ENCODE measurements around the gene IL17RA.

The IL17RA gene

GRCh38 chr22:17121233-17122195 is 36.7 kb downstream of the IL17RA start, which contains the start of gene TMEM121B (continued):
- 0 out of 2 replicates have a peak, but pooled peaks have one; percentile 30 for TF ChIP-seq PRDM4 (tag by site-specific recombination; IDR thresholded peaks at IDR 0.05)
- TF ChIP-seq KLF7 (tag by site-specific recombination; IDR thresholded peaks at IDR 0.05; ENCODE audit: borderline replicate concordance), result 0 out of 2 replicates have a peak, but pooled peaks have one; percentile 31
- peak; percentile 51; the same call in 1 of the 2 replicates for TF ChIP-seq ZNF394 (tag by site-specific recombination; IDR thresholded peaks at IDR 0.05; ENCODE audit: borderline replicate concordance)
- TF ChIP-seq ZEB2 (tag by site-specific recombination; IDR thresholded peaks at IDR 0.05), result peak; percentile 71
- TF ChIP-seq CTCF (tag by site-specific recombination; IDR thresholded peaks at IDR 0.05), result 0 out of 2 replicates have a peak, but pooled peaks have one; percentile 20

- Histone ChIP-seq H3K36me3 (ENCODE audit: control insufficient read depth in 2 of 2, insufficient read depth in 1 of 2, low read length in 2 of 2) (no peaks in the 10 kb centered on the region; a peak in 1 of 3 replicates), H3K27ac (ENCODE audit: extremely low read depth, low read depth, low read length) (no peak overlapping the region), H3K4me1 (ENCODE audit: control insufficient read depth, insufficient read depth, low read length) (no peaks in the 10 kb centered on the region), H3K9me3 (ENCODE audit: control insufficient read depth, insufficient read depth, low read depth, low read length) (no peaks in the 10 kb centered on the region), H3K4me3 (ENCODE audit: low read depth, low read length) (no peak overlapping the region)
- POLR2A ChIA-PET, result no interaction called here
- TF ChIP-seq GLIS1 (tag by site-specific recombination; IDR thresholded peaks at IDR 0.05), result peak; percentile 29; the same call in 1 of the 2 replicates
- TF ChIP-seq GLI4 (tag by site-specific recombination; IDR thresholded peaks at IDR 0.05), result no peak
- CTCF ChIA-PET, result interaction anchor here (1.0 kb wide), 1 partner anchor 41 kb away, joined by 4 read pairs; no protein-coding TSS in a partner anchor
These were observed 45.4 kb downstream of the IL17RA start for GRCh38 chr22:17130199-17130598.

- H3K4me1 ChIP-seq (ENCODE audit: control insufficient read depth, insufficient read depth, low read length), result no peaks in the 10 kb centered on the region
- no peaks in the 10 kb centered on the region for H3K9me3 ChIP-seq (ENCODE audit: control insufficient read depth, insufficient read depth, low read depth, low read length)
- H3K36me3 ChIP-seq (ENCODE audit: control insufficient read depth in 2 of 2, insufficient read depth in 1 of 2, low read length in 2 of 2), result peaks cover 0 to under 1% of the 10 kb centered on the region in 2 experiments; a peak in 2 of 3 replicates
- CTCF ChIA-PET, result interaction anchor here (0.7 to 1.3 kb wide), 4 partner anchors 14 to 40 kb away, joined by 3 to 7 read pairs (median 3); no protein-coding TSS in a partner anchor
- TF ChIP-seq ZIC2 (tag by site-specific recombination; IDR thresholded peaks at IDR 0.05) (peak; percentile 49), EGR2 (tag by site-specific recombination; IDR thresholded peaks at IDR 0.05; ENCODE audit: low read depth) (0 out of 2 replicates have a peak, but pooled peaks have one; percentile 17), HIC1 (tag by site-specific recombination; IDR thresholded peaks at IDR 0.05) (no peak), ZFHX2 (tag by site-specific recombination; conservative IDR thresholded peaks at IDR 0.05) (0 out of 2 replicates have a peak, but pooled peaks have one; percentile 13)
- H3K4me3 ChIP-seq (ENCODE audit: low read depth, low read length), result no peak overlapping the region
- POLR2A ChIA-PET, result interaction anchor here (0.9 kb wide), 1 partner anchor 27 kb away, joined by 3 read pairs; the partner anchor contains the start of gene HDHD5
- H3K27ac ChIP-seq (ENCODE audit: extremely low read depth, low read depth, low read length), result no peak overlapping the region
These were observed 46.9 kb downstream of the IL17RA start for GRCh38 chr22:17131686-17132085.
